ENCODE results near the gene TEX261.

The TEX261 gene

GRCh38 chr2:70959271-70959761 is 35.4 kb downstream of the TEX261 start:
- DNase-seq (ENCODE audit: low read depth in 2 of 2) = no peak

GRCh38 chr2:70958759-70959158 is 35.9 kb downstream of the TEX261 start:
- no peak for DNase-seq (ENCODE audit: low read depth in 2 of 2)

- DNase-seq (ENCODE audit: low read depth in 2 of 2) = no peak
These were observed 36.9 kb downstream of the TEX261 start for GRCh38 chr2:70957798-70958197.

GRCh38 chr2:70956141-70956540 is 38.5 kb downstream of the TEX261 start:
- DNase-seq (ENCODE audit: low read depth in 2 of 2) = no peak

GRCh38 chr2:70954886-70955285 is 39.8 kb downstream of the TEX261 start:
- DNase-seq (ENCODE audit: low read depth in 2 of 2) = no peak

- DNase-seq (ENCODE audit: low read depth in 2 of 2) = no peak
These were observed 45.6 kb downstream of the TEX261 start for GRCh38 chr2:70949086-70949485.

- peak; percentile 74 to 77 for DNase-seq (ENCODE audit: low read depth in 2 of 2)
These were observed 46.2 kb downstream of the TEX261 start for GRCh38 chr2:70948337-70949003.

- no peak for DNase-seq (ENCODE audit: low read depth in 2 of 2)
These were observed 47.0 kb downstream of the TEX261 start for GRCh38 chr2:70947556-70948184.

GRCh38 chr2:70946832-70947442 is 47.7 kb downstream of the TEX261 start:
- DNase-seq (ENCODE audit: low read depth in 2 of 2) = peak; percentile 31 to 38

GRCh38 chr2:70944111-70944690 is 50.5 kb downstream of the TEX261 start:
- no peak for DNase-seq (ENCODE audit: low read depth in 2 of 2)

- no peak for DNase-seq (ENCODE audit: low read depth in 2 of 2)
These were observed 51.3 kb downstream of the TEX261 start for GRCh38 chr2:70943205-70943871.

GRCh38 chr2:70942396-70943204 is 52.1 kb downstream of the TEX261 start:
- no peak for DNase-seq (ENCODE audit: low read depth in 2 of 2)

- no peak for DNase-seq (ENCODE audit: low read depth in 2 of 2)
These were observed 53.0 kb downstream of the TEX261 start for GRCh38 chr2:70941701-70942100.

- no peak for DNase-seq (ENCODE audit: low read depth in 2 of 2)
These were observed 53.5 kb downstream of the TEX261 start for GRCh38 chr2:70941186-70941585.

- DNase-seq (ENCODE audit: low read depth in 2 of 2) = no peak
These were observed 54.7 kb downstream of the TEX261 start for GRCh38 chr2:70939839-70940580.

GRCh38 chr2:70939001-70939838 is 55.5 kb downstream of the TEX261 start:
- DNase-seq (ENCODE audit: low read depth in 2 of 2) = no peak

- DNase-seq (ENCODE audit: low read depth in 2 of 2) = no peak
These were observed 56.1 kb downstream of the TEX261 start for GRCh38 chr2:70938586-70938950.

- DNase-seq (ENCODE audit: low read depth in 2 of 2) = no peak
These were observed 56.6 kb downstream of the TEX261 start for GRCh38 chr2:70937866-70938585.
